Activated gamma-delta T cell treated with Interleukin-2 at 50 U/mL for 16 hours (primary cell): ENCODE results near the gene MAP3K5.

Experiments used
- DNase-seq: peaks from one replicate; pipeline ENCODE4 v3.0.0-alpha.2; 2020

MAP3K5 gene

DNA sequence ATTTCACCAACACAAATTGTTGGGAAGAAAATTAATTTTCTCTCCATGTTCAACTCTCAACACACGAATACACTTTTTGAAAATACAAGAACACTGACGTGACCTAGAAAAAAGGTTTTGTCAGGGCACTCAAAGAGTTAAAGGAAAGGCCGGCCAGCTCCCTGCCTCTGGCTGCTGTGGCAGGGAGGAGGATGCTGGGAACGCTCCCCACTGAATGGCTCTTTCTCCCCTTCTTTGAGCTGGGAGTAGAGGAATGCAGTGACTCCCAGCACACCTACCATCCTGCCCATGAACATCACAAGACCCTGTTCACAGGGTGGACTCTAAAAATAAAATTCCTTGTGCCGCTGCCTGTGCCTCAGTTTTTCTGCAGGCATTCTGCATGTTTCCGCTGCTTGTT is 47.0 kb downstream of the MAP3K5 start:
- no peak for DNase-seq

DNA sequence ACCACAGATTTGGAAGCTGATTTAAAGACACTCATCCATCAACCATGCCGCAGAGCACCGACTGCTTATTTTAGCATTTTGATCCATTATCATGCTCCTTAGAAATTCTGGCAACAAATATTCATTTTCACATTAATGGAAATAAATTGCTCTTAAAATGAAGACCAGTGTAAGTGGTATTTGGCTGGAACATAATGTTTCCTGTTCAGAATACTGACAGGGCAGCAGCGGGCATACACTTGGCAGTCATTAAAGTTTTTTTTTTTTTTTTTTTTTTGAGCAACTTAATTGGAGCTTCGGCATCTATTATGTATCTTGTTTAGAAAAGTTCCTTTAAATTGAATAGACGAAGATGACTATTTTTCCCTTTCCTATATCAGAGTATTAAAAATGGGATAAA is 47.4 kb downstream of the MAP3K5 start:
- DNase-seq = no peak

DNA sequence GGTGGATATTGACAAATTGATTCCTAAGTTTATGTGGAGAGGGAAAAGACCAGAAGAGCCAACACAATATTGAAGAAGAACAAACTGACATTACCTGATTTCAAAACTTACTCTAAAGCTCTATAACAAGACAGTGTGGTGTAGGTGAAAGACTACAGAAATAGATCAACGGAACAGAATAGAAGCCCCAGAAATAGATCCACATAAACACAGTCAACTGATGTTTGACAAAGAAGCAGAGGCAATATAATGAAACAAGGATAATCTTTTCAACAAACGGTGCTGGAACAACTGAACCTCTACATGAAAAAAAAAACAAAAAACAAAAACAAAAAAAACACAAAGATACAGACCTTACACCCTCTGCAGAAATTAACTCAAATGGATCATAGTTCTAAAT is 50.2 kb downstream of the MAP3K5 start:
- no peak for DNase-seq

DNA sequence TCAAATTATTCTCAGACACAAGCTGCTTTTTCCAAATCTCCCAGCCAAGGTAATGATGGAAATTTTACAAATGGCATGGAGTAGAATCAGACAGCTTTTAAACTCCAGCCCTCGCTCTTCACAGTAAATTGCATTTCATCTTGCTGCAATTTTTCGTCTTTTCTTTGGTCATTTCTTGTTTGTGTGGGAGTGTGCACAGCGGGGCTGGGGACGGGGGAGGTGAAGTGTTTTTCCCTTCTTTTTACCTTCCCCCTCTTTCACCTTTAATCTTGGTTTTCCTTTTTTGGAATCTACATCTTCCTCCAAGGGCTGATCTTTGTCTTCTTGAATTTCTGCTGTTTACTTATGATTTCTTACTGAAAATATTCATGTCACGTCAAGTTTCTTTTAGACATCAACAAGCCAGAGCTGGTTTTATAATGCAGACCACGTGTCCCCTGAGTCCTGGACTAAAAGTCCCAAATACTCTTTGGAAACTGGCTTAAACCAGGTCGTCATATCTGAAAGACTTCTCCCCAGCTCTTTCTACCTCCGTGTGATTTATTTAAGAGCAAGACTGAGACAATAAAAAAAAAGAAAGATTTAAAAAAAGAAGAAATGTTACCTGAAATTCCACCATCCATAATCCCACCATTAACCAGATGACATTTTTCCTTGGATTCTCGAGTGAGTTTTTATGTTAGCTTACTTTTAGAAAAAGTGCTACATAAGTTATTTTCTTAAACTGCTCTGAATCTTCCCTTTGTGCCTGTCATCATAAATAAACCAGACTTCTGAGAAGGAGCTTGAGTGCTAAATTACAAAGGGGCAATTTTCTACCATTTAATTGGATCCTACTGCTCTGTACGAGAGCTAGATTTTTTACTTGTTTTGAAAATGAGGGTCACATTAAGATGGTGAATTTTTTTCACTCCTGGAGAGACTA is 52.0 kb downstream of the MAP3K5 start:
- DNase-seq = no peak

DNA sequence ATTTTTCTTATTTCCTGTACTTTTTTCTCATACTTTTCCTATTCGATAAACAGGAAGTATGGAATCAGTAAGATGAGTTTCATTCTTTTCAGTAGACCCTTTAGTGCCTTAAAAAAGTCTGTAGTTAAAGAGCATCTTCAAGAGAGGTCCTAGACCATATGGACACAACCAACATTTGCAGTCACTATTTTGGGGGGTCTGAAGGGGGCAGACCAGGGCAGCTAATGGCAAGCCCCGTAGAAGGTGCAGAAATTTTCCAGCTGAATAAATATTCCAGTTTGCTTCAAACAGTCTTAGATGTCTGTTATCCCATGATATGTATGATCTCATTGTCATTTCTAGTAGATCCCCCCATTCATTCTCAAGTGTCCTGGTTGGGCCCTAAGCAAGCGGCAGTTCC is 52.8 kb downstream of the MAP3K5 start:
- DNase-seq = no peak

DNA sequence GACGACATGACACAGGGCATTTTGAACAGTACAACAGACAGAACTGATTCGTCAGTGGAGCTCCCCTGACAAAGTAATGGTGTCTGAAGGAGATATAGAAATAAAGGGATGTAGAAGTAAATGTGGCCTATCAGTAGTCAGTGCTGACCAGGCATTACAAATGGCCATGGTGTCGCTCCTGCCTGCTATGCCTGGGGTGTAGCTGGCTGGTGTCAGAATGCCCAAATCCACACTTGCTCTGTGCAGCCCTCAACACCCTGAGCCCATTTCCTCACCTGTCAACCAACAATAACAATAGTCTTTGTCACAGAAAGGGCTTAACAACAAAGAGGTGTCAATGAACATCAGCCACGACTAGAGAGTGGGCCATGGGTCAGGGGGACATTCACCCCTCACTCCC is 53.2 kb downstream of the MAP3K5 start:
- DNase-seq = no peak

DNA sequence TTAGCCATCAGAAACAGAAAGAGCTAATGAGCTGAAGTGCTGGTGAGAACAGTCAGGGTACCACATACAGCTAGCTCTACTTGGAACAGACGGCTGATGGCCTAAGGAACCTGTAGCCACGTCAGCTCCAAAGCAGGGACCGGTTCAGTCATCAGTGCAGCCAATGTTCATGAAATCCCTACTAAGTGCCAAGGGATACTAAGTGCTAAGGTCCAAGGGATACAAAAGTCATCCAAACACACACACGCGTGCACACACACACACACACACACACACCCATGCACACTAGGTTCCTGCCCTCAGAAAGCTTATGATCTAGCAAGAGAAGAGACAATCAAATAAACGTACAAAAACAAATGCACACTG is 53.6 kb downstream of the MAP3K5 start:
- no peak for DNase-seq

DNA sequence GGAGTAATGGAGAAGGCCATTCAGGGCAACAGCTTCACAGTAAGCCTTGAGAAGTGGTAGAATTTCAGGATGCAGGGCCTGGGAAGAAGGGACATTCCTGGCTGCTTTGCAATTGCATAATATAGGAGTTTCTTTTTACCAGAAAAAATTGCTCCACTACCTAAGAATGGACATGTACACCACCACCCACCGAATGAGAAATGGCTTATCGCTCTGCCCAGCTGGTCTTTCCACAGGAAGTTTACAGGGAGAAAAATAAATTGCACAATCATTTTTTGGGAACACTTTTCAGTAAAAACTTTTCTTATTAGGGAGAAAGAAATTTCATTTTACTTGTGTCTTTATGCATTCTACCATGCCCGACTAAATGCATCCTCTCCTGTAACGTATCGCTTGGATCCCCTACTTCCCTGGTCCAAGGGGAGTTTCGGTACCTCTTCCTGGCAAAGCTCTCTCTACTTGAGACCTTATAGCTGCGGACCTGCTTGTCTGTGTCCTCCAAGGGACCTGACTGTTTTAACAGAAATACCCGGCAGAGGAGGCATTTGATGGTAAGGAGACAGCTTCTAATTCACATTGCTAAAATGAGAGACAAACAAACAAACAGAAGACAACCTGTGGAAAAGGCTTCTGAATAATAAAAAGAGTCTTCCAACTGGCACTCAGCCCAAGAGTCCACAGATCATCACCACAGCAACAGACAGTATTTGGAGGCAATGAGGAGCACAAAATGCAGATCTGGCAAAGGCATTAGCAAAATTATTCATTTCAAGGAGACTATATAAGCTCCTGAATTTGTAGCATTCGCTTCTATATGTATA is 54.2 kb downstream of the MAP3K5 start:
- DNase-seq = no peak

DNA sequence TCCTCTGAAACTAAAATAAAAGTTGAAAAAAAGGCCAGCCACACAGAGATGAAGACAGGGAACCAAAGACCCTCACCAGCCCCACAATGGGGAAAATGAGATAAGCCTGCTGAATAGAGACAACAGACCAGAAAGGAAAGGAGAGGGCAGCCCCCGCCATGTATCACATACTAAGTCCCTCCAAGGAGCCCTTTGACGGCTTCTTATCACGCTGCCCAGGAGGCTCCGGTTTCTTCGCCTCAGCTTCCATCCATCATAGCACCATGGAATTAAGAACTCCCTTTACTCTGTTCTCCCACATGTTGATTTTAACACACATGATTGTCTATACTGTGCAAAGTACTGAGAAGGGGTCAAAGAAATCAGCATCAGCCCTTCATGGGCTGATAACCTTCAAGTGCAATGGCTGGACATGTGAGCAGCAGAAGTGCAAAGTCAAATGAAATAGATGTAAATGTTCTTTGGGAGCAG is 54.9 kb downstream of the MAP3K5 start:
- DNase-seq = no peak

DNA sequence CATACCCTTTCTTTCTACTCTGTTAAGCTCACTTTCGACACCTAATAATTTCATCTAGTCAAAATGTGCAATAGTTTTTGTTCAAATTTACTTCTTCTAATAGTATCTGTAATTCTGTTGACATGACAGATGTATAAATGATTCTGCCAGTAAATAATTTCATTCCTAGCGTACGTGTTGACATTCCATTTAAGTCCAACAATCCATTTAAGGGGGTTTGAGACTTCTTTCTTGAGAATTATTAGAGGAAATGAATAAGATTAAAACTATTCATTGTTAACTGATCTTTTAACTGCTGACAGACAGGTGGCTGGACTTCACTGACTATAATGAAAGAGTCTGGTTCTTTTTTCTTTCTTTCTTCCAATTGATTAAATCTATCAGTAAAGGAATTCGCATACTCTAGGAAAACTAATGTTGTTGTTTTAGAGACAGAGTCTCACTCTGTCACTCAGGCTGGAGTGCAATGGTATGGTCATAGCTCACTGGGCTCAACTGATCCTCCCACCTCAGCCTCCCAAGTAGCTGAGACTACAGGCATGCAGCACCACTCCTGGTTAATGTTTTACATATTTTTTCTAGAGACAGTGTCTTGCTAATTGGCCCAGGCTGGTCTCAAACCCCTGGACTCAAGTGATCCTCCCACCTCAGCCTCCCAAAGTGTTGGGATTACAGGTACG is 55.9 kb downstream of the MAP3K5 start:
- DNase-seq = no peak

DNA sequence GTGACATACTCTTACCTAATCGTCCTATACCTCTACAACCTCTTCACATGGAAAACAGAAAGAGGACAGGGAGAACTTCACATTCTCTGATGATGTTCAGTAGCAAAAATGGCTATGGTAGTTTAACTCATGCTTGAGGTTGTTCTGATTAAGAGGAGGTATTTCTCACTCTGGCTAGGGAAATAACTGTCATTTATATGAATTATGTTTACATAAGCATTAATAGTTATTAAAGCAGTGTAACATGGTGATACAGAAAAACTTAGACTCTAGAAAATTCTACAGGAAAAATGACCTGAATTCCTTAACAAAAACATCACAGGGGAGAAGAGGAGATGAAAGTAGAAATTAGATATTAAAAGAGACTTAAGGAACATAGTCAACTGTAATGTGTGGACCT is 57.3 kb downstream of the MAP3K5 start:
- DNase-seq = no peak

DNA sequence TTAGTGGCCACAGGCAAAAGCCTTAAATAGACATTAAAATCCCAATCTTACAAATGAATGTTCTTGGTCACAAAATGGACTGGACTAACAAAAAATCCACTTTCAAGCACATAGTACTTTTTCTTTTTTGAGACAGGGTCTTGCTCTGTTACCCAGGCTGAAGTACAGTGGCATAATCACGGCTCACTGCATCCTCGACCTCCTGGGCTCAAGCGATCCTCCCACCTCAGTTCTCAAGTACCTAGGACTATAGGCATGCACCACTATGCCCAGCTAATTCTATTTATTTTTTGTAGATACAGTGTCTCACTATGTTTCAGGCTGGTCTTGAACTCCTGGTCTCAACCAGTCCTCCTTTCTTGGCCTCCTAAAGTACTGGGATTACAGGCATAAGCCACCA is 59.4 kb downstream of the MAP3K5 start:
- no peak for DNase-seq

DNA sequence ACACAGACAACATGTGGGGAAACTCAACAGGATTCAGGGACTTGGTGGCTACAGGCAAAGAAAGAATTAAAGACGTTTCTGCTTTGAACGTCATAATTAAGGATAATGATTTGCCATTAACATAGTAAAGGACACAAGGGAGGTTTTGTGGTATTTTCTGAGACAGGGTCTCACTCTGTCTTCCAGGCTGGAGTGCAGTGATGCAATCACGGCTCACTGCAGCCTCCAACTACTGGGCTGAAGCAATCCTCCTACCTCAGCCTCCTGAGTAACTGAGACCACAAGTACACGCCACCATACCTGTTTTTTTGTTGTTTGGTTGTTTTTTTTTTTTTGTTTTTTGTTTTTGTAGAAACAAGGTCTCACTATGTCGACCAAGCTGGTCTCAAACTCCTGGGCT is 62.4 kb downstream of the MAP3K5 start:
- no peak for DNase-seq

DNA sequence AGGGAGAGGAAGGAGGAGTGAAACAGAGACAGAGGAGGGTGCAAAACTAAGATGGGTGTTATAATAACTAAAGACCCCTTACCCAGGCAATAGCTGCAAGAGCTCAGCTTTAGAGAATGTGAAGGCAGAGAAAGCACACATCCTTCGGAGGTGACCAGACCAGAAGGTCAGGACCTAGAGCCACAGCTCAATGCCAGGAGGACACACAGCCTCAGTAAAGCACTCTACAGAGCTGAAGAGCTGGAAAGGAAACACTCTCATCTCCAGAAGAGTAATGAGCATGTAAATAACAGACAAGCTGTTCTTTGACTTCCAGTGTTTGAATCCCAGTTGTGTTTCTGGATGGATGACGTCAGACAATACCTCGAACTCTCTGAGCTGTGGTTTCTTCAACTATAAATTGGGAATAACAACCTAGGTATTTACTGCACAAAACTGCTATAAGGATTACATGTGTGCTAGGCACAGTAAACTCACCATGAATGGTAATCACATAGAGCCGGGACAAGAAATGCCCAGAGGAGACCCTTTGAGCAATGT is 63.2 kb downstream of the MAP3K5 start:
- DNase-seq = no peak

DNA sequence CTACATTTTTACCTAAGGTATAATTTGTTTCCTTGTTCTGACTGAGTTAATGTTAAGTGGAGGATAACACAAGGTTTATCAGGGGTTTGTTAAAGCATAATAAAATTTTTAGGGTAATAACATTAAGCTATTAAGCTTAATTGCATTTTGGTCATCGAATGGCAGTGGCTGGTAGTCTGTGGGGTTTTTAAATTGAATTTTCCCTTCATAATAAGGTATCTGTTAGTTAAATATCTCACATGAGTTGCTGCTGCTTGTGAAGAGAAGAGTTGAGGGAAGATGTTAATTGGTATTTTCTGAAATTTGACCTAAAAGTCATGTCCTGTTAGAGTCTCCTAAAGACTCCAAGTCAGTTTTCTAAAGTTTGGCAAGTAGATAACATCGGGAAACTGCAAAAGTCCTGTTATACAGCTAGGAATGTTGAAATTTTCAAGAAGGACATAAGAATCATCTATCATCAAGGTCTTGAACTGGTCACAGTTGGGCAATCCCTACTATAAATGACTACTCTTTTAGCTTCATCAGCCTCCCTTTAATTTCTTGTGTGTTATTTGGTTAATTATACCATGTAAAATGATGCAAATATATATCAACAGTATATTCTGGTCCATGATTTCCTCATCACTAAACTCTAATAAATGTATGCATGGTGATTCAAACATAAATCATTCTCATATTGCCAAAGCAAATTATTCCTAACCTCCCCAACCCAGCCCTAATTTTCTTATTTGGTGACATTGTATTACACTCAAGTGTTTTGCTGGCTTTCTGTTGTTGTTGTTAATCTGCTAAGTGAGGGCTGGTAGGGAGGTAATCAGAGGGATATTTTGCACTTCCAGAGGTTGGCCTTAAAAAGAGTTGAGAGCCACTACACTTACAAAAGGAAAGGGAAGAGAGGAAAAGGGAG is 64.0 kb downstream of the MAP3K5 start:
- DNase-seq = no peak

DNA sequence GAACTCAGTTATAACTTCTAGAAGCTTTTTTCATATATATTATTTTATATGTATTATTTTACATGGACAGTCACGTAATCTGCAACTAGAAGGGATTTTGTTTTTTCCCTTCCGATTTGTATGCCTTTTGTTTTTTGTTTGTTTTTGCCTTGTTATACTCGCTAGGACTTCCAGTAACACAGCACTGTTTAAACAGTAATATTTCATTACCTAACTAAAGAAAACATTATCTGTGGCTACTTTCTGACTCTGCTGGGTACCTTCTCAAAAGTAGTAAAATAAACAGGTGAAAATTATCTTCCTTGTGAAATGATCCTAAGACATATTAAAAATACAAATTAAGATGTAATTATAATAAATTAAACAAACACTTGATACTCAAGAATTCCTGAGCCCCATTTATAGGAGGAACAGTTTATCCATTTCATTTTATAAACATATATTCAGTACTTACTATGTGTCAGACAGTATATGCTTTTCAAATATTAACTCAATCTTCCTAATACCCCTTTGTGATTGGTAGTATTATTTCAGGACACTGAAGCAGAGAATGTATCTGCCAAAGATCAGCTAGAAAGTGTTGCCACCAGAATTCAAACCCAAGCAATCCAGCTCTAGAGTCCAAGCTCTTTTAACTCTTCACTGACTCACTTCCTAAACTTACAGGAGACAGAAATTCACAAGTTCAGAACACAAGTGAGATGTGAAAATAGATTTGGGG is 65.3 kb downstream of the MAP3K5 start:
- DNase-seq = no peak

DNA sequence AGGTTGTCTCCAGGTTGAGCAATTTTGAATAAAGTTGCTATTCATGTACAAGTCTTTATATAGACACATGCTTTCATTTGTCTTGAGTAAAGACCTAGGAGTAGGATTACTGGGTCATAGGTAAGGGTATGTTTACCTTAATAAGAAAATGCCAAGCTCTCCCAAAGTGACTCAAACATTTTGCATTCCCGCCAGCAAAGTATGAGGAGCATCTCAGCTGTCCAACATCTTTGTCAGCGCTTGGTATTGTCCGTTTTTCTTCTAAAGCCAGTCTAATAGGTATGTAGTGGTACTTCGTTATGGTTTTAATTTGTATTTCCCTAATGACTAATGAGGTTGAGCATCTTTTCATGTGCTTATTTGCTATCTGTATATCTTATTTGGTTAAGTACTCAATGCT is 67.2 kb downstream of the MAP3K5 start:
- DNase-seq = no peak

DNA sequence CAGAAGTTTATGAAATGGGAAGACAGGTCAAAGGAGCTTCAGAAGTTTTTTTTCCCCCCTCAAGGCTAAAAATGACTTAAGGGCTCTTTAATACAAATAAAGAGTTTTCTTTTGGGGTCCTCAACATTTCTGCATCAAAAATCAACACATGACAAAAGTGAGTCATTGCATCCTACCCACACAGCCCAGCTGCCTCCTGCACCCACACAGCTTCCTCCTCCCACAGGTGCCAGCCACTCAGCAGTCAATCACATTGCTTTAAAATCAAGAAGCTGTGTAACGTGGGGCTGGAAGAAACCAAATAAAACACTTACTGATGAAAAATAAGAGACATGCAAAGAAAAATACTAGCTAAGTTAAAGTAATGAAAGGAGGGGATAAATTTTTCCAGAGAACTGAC is 68.5 kb downstream of the MAP3K5 start:
- peak; percentile 25 for DNase-seq

DNA sequence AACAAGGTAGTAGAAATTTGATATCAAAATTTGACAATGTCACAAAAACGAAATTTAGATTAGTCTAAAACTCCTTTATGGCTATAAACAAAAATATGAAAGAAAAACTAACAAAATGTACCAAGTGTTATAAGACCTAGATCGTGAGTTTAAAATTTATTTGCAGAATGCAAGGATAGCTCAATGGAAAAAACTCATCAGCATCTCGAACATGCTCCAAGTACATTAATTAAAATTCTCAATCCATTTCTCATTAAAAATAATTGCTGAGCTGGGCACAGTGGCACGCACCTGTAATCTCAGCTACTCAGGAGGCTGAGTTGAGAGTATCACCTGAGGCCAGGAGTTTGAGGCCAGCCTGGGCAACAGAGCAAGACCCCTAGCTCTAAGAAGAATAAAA is 70.8 kb downstream of the MAP3K5 start:
- DNase-seq = no peak

DNA sequence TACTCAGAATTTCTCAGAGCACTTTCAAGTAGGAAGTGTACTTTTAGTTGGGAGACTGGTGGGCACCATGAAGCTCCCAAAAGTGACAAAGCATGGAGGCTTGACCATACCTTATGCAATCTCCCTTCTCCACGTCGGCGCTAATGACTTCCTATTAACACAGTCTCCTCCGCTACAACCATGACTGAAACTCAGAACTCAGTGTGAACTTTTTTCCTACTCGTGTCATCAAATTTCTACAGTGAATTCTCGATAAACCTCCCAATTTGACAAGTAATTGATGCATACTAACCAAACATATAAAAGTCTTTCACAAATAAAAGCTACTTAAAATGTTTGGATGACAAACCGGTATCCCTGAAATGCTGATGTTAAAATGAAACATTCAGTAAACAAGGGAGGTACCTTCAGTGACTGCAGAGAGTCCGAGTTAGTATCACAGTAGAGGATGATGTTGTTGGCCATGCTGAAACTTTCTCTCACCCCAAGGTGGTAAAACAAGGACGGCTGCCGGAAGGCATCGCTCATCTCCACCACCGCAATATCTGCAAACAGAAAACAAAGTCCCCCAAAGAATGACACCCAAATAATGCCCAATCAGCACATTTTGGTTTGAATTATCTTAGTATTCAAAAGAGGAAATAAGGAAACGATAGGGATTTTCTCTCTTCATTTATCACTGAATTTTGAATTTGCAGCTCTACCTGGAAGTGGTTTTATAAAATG is 72.1 kb downstream of the MAP3K5 start:
- DNase-seq = no peak
